Neural progenitor cell (in vitro differentiated cells): ENCODE results near the gene CLIC6. TPM values are rescaled to one million over a fixed set of nuclear protein-coding genes. Genes with fewer than 3 reads are reported as not detected.

Experiments used
- DNase-seq: peaks from one replicate; pipeline ENCODE4 v3.0.0-alpha.2; 2016; ENCODE audit warnings: low spot score
- H2AFZ ChIP-seq: fragments of 200-600 bp; sonication (generic); replicated peaks from 2 replicates; pipeline ENCODE4 v1.6.1; 2016; ENCODE audit warnings: antibody characterized with exemption
- H3F3A ChIP-seq: fragments of 200-600 bp; sonication (generic); 2 replicates; pipeline ENCODE4 v1.6.1; 2016; ENCODE audit warnings: antibody characterized with exemption, low read depth
- H3K27ac ChIP-seq: fragments of 200-600 bp; sonication (generic); 2 replicates; pipeline ENCODE4 v1.5.1; 2016; ENCODE audit warnings: mild to moderate bottlenecking
- H3K27me3 ChIP-seq: fragments of 200-600 bp; sonication (generic); 2 replicates; pipeline ENCODE4 v1.6.1; 2016; ENCODE audit warnings: mild to moderate bottlenecking, moderate library complexity
- H3K36me3 ChIP-seq: fragments of 200-600 bp; sonication (generic); 2 replicates; pipeline ENCODE4 v1.5.1; 2016
- H3K4me1 ChIP-seq: fragments of 200-600 bp; sonication (generic); 2 replicates; pipeline ENCODE4 v1.6.1; 2016; ENCODE audit warnings: mixed run types
- H3K4me2 ChIP-seq: fragments of 200-600 bp; sonication (generic); 2 replicates; pipeline ENCODE4 v1.6.1; 2016
- H3K4me3 ChIP-seq: fragments of 200-600 bp; sonication (generic); 2 replicates; pipeline ENCODE4 v1.5.1; 2016
- H3K79me2 ChIP-seq: fragments of 200-600 bp; sonication (generic); 2 replicates; pipeline ENCODE4 v1.6.1; 2016; ENCODE audit warnings: low read depth
- H3K9ac ChIP-seq: fragments of 200-600 bp; sonication (generic); 2 replicates; pipeline ENCODE4 v1.6.1; 2016
- H3K9me3 ChIP-seq: fragments of 200-600 bp; sonication (generic); 2 replicates; pipeline ENCODE4 v1.5.1; 2016; ENCODE audit warnings: low read depth
- H4K20me1 ChIP-seq: fragments of 200-600 bp; sonication (generic); 2 replicates; pipeline ENCODE4 v1.6.1; 2016; ENCODE audit warnings: low read depth
- H3K27ac Mint-ChIP-seq: 3 replicates; pipeline ENCODE4 v1.8.0; 2021; ENCODE audit warnings: mixed read lengths
- H3K27me3 Mint-ChIP-seq: 2 replicates; pipeline ENCODE4 v1.8.0; 2022; ENCODE audit warnings: low read depth, mild to moderate bottlenecking, inconsistent platforms, moderate library complexity, mixed read lengths; ENCODE audit not compliant: insufficient read depth
- H3K36me3 Mint-ChIP-seq: 3 replicates; pipeline ENCODE4 v1.8.0; 2021; ENCODE audit warnings: mixed read lengths
- H3K4me1 Mint-ChIP-seq: 3 replicates; pipeline ENCODE4 v1.8.0; 2021; ENCODE audit warnings: mixed read lengths
- H3K4me3 Mint-ChIP-seq: 3 replicates; pipeline ENCODE4 v1.8.0; 2021; ENCODE audit warnings: mild to moderate bottlenecking, moderate library complexity, mixed read lengths
- H3K9me3 Mint-ChIP-seq: 3 replicates; pipeline ENCODE4 v1.8.0; 2020; ENCODE audit warnings: mixed read lengths
- EZH2 ChIP-seq: fragments of 200-600 bp; sonication (generic); IDR thresholded peaks from 2 replicates; pipeline ENCODE4 v1.6.1; 2017; ENCODE audit warnings: antibody characterized with exemption, mild to moderate bottlenecking, moderate library complexity
- EZH2phosphoT487 ChIP-seq: fragments of 200-600 bp; sonication (generic); IDR thresholded peaks from 2 replicates; pipeline ENCODE4 v1.6.1; 2017; ENCODE audit warnings: antibody characterized with exemption
- total RNA-seq: library from RNA; depleted of rRNA; stranded (reverse); fragments of >200 nt; gene quantifications from 2 replicates; pipeline ENCODE4 v1.2.3, GENCODE V29; 2015; ENCODE audit warnings: low replicate concordance
- TF ChIP-seq, protein P1 (sequence below): fragments of 200-600 bp; sonication (generic); IDR thresholded peaks from 2 replicates; pipeline ENCODE4 v1.5.1; 2017; ENCODE audit warnings: antibody characterized with exemption, mild to moderate bottlenecking

Gene CLIC6
- total RNA-seq, 1 donor from 2014 or later: 0.15 TPM

DNA sequence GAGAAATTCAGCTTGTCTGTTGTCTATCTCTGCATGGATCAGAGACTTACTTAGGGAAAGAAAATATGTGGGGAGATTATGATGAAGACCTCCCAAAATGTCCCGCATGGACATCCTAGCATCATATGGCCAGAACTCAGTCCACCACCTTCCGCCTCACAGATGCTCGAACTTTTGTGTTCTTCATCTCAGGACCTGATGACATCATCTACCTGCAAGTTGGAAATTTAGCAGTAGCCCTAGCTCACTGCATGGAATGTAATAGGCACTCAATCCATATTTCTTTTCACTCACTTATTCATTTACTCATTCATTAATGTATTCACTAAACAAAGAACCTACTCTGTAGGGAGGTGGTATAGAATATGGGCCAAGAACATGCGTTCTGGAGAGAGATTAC lies 96.8 kb downstream of the CLIC6 start:
- H3F3A ChIP-seq: no peaks in the 10 kb centered on the region
- H3K9me3 Mint-ChIP-seq: peaks cover 3% of the 10 kb centered on the region
- H3K9me3 ChIP-seq: no peaks in the 10 kb centered on the region
- H3K27ac Mint-ChIP-seq: no peak overlapping the region
- no peak overlapping the region for H3K4me3 Mint-ChIP-seq
- no peak overlapping the region for H3K9ac ChIP-seq
- no peaks in the 10 kb centered on the region for H3K36me3 ChIP-seq
- DNase-seq: no peak
- H3K4me1 ChIP-seq: no peaks in the 10 kb centered on the region
- H3K27ac ChIP-seq: no peak overlapping the region
- no peak overlapping the region for H2AFZ ChIP-seq
- TF ChIP-seq, protein P1, sequence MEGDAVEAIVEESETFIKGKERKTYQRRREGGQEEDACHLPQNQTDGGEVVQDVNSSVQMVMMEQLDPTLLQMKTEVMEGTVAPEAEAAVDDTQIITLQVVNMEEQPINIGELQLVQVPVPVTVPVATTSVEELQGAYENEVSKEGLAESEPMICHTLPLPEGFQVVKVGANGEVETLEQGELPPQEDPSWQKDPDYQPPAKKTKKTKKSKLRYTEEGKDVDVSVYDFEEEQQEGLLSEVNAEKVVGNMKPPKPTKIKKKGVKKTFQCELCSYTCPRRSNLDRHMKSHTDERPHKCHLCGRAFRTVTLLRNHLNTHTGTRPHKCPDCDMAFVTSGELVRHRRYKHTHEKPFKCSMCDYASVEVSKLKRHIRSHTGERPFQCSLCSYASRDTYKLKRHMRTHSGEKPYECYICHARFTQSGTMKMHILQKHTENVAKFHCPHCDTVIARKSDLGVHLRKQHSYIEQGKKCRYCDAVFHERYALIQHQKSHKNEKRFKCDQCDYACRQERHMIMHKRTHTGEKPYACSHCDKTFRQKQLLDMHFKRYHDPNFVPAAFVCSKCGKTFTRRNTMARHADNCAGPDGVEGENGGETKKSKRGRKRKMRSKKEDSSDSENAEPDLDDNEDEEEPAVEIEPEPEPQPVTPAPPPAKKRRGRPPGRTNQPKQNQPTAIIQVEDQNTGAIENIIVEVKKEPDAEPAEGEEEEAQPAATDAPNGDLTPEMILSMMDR: no peak
- TF ChIP-seq EZH2phosphoT487 (no peak), EZH2 (no peak)
- H4K20me1 ChIP-seq: no peaks in the 10 kb centered on the region
- no peak overlapping the region for H3K4me3 ChIP-seq
- no peak overlapping the region for H3K4me2 ChIP-seq
- no peaks in the 10 kb centered on the region for H3K36me3 Mint-ChIP-seq
- no peaks in the 10 kb centered on the region for H3K79me2 ChIP-seq
- no peaks in the 10 kb centered on the region for H3K27me3 ChIP-seq
- no peaks in the 10 kb centered on the region for H3K4me1 Mint-ChIP-seq
- H3K27me3 Mint-ChIP-seq: no peaks in the 10 kb centered on the region

DNA sequence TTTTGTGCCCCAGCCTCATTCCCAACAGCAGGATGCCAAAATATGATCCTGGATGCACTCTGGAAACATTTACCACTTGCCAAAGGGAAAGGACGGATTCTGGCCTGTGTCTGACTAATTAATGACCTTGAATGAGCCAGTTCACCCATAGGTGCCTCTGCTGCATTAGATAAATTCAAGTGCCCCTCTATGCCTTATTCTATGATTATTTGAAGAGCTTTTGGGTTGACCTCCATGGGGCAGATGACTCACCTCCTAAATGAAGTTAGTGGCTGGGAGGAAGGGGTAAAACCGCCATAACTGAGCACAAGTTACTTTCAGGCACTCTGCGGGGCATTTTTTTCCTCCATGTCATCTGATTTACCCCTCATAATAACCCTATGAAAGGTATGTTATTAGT lies 98.1 kb downstream of the CLIC6 start:
- no peaks in the 10 kb centered on the region for H3K36me3 Mint-ChIP-seq
- TF ChIP-seq, protein P1: no peak
- TF ChIP-seq EZH2phosphoT487: no peak
- TF ChIP-seq EZH2: no peak

More for the DNA sequence above, 98.1 kb downstream of the CLIC6 start:
- no peaks in the 10 kb centered on the region for H3F3A ChIP-seq
- H3K79me2 ChIP-seq: no peaks in the 10 kb centered on the region
- H3K36me3 ChIP-seq: no peaks in the 10 kb centered on the region
- H3K4me1 ChIP-seq: no peaks in the 10 kb centered on the region
- Mint-ChIP-seq H3K9me3 (peaks cover 3% of the 10 kb centered on the region), H3K27me3 (no peaks in the 10 kb centered on the region), H3K4me1 (no peaks in the 10 kb centered on the region), H3K4me3 (no peak overlapping the region), H3K27ac (no peak overlapping the region)
- H3K9me3 ChIP-seq: no peaks in the 10 kb centered on the region
- no peaks in the 10 kb centered on the region for H3K27me3 ChIP-seq
- no peak overlapping the region for H3K4me2 ChIP-seq
- no peak overlapping the region for H3K4me3 ChIP-seq
- no peak overlapping the region for H3K9ac ChIP-seq
- no peak for DNase-seq
- H4K20me1 ChIP-seq: no peaks in the 10 kb centered on the region
- no peak overlapping the region for H3K27ac ChIP-seq
- no peak overlapping the region for H2AFZ ChIP-seq

Other genes with a start within 250 kb of the CLIC6 start
- not detected in 2 replicates for gene SMIM34, start 245.0 kb upstream of the CLIC6 start, total RNA-seq
- not detected in 2 replicates for gene KCNE1, start 156.8 kb upstream of the CLIC6 start, total RNA-seq
- gene RCAN1, start 53.9 kb upstream of the CLIC6 start, total RNA-seq: 6.5 and 6.9 TPM in 2 replicates